Kidney tubule cell (primary cell): ENCODE measurements around the gene PDE4D.

ENCODE experiments used
- DNase-seq: peaks from one replicate; pipeline ENCODE4 v3.0.0-alpha.2; 2018; ENCODE audit warnings: low spot score

The PDE4D gene

GRCh38 chr5:59109383-59109782 is 784.1 kb downstream of the PDE4D start:
- no peak for DNase-seq

DNA sequence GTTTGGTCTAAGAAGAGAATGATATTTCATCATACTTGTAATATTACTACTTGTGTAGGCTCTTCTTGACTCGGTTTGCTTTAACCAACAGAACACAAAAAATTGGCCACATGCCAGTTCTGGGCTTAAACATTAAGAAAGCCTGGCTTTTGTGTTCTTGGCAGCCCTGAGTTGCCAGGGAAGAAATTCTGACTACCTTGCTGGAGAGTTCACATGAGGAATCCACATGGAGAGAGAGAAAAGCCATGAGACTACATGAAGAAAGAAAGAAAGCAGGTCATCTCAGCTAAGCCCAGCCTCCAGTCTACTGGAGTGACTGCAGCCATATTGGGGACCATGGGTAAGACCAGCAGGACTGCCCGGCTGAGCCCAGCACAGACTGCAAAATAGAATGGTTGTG is 785.8 kb downstream of the PDE4D start:
- DNase-seq: peak; percentile 75

- DNase-seq: no peak
These were observed 789.0 kb downstream of the PDE4D start for GRCh38 chr5:59104400-59105127.

DNA sequence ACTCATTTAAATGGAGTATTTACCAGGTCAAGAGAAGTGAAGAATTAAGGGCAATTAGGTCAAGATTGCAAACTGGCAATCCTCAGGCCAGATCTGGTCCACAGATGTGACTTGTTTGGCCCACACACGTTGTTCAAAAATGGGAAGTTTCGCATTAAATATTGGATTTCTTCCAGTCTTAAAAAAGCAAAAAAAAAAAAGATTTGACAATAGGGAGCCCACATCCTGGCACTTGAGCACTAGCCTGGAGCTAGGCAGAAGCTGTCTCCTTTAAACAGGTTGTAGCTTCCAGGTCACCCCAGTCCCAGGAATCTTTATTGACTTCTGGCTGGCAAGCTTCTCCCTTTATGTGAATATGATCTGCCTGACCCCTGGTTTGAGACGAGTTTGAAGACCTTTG is 790.2 kb downstream of the PDE4D start:
- no peak for DNase-seq

GRCh38 chr5:59102437-59102836 is 791.1 kb downstream of the PDE4D start:
- no peak for DNase-seq

- DNase-seq: no peak
These were observed 792.7 kb downstream of the PDE4D start for GRCh38 chr5:59100875-59101274.

GRCh38 chr5:59099995-59100345 is 793.6 kb downstream of the PDE4D start:
- no peak for DNase-seq

GRCh38 chr5:59099270-59099994 is 794.1 kb downstream of the PDE4D start:
- peak; percentile 83 for DNase-seq

GRCh38 chr5:59098743-59099142 is 794.8 kb downstream of the PDE4D start:
- DNase-seq: no peak

GRCh38 chr5:59097712-59098111 is 795.8 kb downstream of the PDE4D start:
- DNase-seq: no peak

GRCh38 chr5:59097116-59097515 is 796.4 kb downstream of the PDE4D start:
- no peak for DNase-seq

DNA sequence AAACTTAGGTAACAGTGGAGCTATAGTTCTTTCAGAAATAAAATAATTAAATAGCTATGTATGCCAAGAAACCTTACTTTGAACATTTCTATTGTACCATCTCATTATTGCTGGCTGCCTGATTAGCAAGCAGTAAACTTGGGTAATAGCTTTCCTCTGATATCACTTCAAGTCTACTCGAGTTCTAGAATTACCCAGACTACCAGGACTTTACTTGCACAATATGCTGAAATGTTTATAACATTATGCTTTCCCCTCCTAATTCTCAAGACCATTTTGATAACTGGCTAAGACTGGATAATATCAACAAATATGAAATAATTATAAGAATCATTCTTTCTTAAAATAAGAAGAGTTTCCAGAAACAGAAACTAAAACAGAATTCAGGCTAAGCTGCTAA is 798.0 kb downstream of the PDE4D start:
- DNase-seq: no peak

DNA sequence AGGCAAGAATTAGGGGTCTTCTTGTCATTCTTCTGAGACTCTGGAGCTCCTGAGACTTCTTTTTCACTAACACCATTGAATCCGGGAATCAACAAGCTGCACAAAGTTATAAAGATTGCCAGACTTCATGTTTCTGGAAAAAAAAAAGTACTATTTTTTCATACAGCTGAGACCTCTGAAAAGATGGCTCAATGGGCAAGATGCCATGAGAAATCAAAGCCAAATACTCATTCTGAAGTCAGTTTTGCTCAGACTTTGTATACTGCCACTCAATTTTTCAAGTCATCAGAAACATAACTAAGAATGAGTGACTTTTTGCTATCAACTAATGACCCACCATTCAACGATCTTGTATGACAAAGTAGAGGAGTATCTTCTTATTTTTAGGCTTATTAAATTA is 798.7 kb downstream of the PDE4D start:
- no peak for DNase-seq

DNA sequence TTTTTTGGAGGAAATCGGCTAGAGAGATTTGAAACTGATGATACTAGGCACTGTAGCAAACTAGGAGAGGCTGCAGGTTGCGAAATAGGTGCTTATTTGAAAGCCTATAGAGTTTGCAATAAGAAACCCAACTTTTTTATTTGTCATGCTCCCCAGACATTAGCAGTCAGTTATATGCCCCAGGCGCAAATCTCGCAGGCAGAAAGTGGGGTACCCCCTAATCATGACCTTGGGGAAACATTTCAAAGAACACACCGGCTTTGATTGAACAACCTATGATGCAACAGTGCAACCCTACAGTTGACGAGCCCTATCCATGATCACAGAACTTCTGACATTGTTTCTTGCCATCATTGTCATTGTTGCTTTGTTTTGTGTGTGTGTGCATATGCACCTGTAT is 800.2 kb downstream of the PDE4D start:
- no peak for DNase-seq

DNA sequence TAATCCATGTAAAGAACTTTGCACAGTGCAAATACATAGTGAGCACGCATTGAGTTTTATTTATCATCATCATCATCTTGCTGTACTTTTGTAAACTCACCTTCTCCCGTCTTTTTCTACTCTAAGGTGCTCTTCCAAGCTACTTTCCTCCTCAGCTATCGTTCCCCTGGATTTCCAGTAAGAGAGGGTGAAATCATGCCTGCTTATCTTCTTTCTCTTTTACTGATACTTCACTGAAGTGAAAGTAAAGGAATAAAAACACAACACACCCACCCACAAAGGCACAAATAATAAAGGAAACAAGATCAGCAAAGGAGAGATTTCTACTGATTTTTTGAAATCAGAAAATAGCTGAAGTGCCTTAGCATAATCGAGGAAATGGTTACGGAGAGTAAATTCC is 800.8 kb downstream of the PDE4D start:
- no peak for DNase-seq

DNA sequence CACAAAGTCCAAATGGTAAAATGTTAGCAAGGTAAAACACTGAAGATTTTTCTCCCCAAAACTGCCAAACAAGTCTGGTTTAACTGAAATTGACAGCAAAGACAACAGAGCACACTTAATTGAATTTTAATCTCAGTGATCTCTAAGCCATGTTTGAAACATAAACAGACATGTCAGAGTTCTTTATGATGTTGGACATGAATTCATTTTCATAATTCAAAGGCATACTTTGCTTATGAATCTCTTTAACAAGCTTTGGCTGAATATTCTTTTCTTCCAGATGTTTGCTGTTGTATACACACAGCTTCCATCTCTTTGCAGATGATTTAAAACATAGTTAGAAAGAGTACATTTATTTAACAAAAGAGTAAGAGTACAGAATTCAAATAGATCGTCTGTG is 801.6 kb downstream of the PDE4D start:
- DNase-seq: no peak

DNA sequence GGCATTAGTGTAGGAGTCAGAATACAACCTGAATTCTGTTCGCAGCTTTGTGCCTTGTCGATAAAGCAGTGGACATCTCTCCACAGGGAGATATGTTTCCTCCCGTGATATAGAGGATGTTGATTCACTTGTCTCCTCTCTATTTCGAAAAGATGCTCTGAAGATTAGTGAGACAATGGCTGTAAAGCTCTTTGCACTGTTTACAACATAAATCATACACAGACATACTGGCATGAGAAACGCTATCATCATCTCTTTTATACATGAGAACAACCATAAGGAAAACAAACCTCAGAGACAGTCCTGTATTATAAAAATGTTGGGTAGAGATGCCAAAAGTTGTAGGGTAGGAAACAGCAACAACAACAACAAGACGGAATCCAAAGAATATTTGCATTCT is 803.2 kb downstream of the PDE4D start:
- no peak for DNase-seq

DNA sequence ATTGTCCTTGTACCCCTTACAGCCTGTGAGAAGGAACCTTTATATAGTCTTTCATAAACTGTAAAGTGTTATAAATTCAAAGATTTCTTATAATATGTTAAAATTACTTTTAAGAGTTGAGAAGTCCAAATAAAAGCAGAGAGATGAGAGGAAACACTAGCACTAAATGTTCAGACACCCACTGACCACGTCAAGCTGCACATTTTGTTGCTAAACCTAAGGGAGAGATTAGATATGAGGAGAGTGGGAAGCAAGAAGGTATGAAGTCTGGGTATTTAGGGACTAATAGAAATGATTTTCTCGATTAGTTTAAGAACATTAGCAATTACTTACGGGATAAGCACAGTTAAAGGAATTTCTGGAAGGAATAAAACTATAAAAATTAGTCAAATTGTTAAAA is 803.8 kb downstream of the PDE4D start:
- DNase-seq: no peak

DNA sequence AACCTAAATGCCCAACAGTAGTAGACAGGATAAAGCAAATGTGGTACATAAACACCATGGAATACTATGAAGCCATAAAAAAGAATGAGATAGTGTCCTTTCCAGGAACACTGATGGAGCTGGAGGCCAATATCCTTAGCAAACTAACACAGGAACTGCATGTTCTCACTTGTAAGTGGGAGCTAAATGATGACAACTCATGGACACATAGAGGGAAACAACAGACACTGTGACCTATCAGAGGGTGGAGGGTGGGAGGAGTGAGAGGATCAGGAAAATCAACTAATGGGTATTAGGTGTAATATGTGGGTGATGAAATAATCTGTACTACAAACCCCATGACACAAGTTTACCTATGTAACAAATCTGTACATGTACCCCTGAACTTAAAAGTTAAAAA is 805.0 kb downstream of the PDE4D start:
- DNase-seq: no peak

DNA sequence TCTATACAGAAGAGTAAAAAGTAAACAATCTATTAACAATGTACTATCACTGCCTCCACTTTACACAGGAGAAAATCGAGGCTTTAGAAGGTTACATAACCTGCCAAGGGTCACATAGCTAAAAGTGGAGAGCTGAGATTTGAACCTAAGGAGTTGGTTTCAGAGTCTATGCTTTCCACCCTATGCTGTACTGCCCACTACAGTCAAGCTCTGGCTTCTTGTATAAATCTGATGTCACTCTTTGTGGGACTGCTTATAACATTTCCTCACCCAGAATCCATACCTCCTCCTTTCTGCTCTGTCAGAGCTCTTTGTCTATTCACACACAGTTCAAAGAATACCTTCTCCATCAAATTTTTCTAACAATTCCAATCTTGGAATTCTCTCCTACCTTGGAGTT is 807.5 kb downstream of the PDE4D start:
- no peak for DNase-seq

DNA sequence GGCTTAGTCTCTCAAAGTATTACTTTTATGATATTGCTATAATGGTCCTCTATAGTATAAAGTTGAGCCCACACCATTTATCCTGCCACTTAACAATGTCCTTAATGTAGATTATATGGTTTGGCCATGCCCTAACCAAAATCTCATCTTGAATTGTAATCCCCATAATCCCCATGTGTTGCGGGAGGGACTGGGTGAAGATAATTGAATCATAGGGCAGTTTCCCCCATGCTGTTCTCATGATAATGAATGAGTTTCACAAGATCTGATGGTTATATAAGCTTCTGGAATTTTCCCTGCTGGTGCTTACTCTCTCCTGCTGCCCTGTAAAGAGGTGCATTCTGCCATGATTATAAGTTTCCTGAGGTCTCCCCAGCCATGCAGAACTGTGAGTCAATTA is 811.8 kb downstream of the PDE4D start:
- DNase-seq: no peak

DNA sequence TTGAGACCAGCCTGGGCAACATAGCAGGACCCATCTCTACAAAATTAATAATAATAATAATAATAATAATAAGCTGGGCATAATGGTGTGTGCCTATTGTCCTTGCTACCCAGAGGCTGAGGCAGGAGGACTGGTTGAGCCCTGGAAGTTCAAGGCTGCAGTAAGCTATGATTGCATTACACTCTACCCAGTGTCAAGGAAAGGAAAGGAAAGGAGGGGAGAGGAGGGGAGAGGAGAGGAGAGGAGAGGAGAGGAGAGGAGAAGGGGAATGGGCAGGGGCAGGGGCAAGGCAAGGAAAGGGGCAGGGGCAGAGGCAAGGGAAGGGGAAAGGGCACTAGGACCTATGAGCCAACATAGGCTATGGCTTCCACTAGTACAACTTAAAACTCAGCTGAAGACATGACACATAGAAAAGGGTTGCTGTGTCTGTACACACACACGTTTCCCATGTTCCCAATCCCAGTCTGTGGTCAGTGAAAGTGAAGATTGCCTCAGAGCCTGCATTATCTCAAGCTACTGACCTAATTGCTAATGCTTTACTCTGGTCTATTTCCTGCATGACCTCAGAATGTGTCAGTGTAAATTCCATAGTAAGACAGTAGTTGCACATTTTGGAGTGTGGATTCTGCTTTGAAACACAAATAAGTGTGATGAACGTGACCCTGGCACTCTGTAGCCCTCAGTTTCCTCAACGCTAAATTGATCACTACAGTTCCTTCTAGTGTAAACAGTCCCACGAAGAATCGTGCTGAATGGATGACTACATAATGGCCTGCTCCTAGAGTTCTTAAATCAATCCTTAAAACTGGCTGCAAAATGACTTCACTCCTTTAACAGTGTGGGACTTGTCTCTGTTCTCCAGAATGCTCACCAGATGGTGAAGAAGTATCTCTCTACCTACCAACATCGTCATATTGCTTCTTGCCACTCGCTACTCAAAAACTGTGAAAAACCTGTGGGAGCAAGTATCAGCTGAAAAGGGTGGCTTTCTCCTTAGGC is 813.6 kb downstream of the PDE4D start:
- peak; percentile 97 for DNase-seq
